ENCODE results near the gene MRPS6.

Gene MRPS6

DNA sequence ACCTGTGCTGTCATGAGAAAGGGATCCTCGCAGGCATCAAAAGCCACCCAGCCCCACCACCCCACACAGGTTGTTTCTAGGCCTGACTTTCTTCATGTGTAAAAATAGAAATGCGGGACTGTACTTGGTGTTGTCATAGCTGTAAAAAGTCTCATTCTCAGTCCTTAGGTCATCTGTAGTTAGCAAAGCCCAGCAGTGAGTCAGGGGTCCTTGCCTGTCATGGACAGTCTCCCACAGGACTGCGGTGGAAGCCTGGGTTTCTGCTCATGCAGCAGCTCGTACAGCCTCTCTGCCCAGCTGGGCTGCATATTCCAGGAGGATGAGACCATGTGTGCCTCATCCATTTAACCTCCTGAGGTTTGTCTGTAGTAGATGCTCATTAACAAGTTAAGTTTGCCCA, 58.2 kb downstream of the MRPS6 start:
- in situ Hi-C loops (cut with MboI; ENCODE audit: low sequenced_read_pairs), result no loop called here

DNA sequence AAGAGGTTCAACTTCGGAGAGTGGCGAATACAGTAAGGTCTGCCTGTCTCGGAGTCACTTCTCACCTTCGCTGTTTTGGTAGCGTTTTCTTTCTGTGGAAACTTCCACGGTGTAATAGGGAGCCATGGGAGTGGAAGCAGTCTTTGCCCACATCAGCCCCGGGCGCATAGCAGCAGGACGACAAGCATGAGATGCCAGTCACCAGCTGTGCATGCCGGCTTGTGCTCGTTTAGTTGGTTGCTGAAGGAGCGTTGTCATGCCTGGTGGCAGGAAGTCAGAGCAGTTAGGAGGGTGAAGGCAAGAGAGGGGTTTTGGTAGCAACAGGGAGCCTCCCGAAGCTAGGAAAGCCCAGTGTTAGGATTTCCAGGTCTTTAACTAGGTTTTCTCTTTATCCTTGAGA, 58.8 kb downstream of the MRPS6 start:
- in situ Hi-C loops (cut with MboI; ENCODE audit: low sequenced_read_pairs), result no loop called here

DNA sequence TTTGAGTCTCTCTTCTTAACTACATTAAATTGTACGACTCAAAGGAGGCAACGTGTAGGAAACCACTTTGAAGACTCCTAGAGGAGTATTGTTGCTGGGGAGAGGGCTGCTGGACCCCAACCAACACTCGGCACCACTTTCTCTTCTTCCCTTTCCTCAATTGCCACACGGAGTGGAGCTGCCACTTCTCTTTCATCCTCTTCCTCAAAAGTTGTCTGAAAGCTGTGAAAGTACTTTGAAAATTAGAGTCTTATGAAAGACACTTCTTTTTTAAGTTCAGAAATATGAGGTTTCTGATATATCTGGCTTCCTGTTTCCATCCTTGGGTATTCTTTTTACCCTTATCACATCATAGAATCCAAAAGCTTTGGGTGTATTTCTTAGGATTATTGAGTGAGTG, 59.5 kb downstream of the MRPS6 start:
- in situ Hi-C loops (cut with MboI; ENCODE audit: low sequenced_read_pairs), result no loop called here

DNA sequence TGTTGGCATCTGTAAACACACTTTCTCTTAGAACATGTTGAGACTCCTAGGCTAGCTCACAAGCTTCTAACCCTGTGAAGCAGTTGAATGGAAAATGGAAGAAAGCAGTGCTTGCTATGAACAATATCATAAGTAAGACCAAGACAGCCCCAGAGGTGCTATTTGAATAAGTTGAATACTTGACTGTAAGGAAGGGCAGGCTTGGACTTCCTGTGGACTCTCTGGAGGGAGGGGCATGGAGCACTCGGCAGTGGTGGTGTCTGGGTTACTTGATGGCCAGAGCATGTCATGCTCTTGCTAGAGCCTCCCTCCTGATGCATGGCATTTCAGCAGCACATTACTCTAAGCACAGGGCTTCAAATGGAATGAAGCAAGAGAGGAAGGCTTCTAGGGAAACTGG, 60.0 kb downstream of the MRPS6 start:
- in situ Hi-C loops (cut with MboI; ENCODE audit: low sequenced_read_pairs), result no loop called here

DNA sequence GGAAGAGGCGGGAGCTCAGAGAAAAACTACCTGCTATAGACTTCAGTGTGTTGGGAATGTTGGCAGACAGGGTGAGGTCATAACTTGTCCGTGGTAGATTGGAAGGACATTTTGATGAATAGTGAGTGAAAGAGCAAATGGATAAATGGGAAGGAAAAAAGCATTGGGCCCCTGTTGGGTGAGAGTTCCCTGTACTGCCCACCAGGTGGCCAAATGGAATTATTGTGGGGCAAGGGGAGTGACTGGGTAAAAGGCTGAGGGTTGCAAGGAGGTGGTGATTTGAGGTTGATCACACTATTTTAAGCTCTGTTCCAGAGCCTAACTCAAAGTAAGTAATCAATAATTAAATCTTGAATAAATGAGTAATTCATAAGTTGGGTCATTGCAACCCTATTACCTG, 60.4 kb downstream of the MRPS6 start:
- in situ Hi-C loops (cut with MboI; ENCODE audit: low sequenced_read_pairs), result no loop called here

DNA sequence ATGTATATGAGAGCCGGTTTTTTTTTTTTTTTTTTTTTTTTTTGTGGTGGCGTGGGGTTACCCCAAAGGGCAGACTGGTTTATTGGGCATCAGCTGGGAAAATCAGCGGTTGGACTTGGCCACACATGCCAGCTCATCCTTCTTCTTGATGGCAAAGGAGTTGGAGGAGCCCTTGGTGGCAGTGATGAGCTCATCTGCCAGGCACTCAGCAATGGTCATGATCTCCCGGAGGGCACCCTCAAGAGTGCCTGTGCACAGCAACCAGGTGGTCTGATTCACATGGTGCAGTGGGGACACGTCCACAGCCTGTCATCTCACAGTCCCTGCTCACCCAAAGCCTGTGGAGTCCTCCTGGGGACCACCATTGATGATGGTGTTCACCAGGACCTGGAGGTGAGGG, 62.0 kb downstream of the MRPS6 start:
- in situ Hi-C loops (cut with MboI; ENCODE audit: low sequenced_read_pairs), result no loop called here

DNA sequence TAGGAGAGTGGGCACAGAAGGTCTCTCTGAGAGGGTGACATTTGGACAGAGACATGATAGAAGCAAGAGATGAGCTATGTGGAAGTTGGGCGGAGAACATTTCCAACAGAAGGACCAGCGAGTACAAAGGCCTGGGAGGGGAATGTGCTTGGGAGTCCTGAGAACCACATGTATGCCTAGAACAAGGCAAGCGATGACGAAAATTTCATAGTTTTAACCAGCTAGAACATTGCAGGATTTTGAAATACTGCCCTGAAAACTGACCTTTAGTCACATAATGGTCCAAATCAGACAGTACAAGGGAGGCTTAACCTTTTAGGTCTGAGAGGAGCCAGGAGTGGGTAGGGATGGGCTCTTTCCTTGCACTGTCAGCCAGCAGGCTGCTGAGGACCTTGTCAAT, 68.0 kb downstream of the MRPS6 start:
- in situ Hi-C loops (cut with MboI; ENCODE audit: low sequenced_read_pairs), result no loop called here

DNA sequence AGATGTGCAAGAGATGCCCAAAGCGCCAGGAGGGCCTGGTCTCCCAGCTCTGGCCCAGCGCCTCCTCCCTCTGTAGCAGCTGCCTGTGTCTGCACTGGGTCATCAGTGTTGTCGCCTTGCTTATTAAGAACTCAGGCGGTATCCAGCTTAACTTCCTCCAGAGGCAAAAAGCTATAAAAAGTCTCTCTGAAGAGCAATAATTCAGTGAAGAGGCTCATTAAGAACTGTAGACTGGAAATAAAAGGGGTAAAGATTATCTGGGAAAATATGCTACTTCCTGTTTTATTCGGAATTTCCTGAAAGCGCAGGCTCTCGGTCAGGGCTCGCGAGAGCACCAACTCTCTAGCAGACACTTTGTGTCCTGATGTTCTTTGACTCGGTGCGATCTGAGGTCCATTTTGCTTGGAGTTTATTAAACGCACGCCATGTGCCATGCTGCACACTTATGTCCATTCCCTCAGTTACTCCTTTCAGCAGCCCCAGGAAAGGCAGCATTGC, 70.4 kb downstream of the MRPS6 start:
- in situ Hi-C loops (cut with MboI; ENCODE audit: low sequenced_read_pairs), result no loop called here

DNA sequence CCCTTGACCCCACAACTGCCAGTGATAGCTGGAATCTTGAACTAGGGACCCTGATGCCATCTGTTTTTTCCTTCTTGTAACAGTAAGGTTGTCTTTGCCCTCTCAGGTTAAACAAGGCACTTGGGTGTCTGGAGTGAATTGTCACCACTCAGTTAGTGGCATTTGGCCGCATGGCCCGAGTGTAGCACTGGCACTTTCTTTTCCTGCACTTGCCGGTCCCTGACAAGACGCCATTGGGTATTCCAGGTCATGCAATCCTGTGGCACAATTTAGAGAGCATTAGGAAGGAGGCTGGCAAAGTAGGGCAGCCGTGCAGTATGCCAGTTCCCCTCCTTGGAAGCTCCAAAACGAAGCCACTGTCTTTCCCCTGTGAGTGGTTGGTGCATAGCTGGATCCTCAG, 70.8 kb downstream of the MRPS6 start:
- in situ Hi-C loops (cut with MboI; ENCODE audit: low sequenced_read_pairs), result no loop called here

DNA sequence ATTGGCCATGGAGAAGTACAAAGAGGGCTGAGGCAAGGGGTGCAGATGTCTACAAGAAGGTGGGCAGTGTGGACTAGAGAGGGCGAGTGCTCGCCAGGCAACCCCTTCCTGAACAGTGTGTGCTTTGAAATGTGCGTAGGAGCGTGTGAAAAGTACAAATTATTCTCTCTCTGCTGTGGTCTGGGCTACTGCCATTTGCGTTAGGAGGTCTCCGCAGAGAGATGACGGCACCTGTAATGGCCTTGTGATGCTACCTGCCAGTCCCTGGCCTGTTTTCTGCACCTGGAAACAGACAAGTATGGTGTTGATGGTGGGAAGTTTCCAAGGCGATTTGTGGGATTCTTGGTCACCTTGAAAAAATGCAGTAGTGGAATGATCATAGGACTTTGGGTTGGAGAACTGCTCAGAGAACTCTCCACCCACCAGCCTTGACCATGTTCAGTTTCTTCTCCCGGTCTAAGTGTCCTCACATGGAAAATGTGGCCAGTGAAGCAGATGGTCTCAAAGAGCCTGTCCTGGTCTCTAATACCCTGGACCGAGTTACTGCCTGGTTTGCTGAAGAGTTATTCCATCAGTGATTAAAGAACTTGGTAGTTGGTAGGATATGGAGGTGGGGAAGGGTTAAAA, 74.5 kb downstream of the MRPS6 start:
- in situ Hi-C loops (cut with MboI; ENCODE audit: low sequenced_read_pairs), result no loop called here

DNA sequence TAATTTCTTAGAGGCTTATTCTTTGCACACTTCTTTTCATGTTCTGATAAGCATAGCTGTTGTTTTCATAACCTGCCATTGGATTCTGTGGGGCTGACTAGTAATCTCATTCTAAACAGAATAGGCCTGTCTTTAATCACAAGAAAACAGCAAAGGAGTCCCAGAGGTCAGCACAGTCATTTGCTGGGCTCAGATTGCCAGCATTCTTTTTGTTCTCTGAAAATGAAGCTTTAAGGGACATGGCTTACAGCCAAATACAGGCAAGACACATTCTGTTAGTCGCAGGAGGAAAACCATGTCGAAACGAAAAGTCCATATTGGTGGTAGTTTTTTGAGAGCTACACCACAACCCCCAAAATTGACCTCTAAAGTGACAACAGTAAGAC, 75.0 kb downstream of the MRPS6 start:
- in situ Hi-C loops (cut with MboI; ENCODE audit: low sequenced_read_pairs), result no loop called here

DNA sequence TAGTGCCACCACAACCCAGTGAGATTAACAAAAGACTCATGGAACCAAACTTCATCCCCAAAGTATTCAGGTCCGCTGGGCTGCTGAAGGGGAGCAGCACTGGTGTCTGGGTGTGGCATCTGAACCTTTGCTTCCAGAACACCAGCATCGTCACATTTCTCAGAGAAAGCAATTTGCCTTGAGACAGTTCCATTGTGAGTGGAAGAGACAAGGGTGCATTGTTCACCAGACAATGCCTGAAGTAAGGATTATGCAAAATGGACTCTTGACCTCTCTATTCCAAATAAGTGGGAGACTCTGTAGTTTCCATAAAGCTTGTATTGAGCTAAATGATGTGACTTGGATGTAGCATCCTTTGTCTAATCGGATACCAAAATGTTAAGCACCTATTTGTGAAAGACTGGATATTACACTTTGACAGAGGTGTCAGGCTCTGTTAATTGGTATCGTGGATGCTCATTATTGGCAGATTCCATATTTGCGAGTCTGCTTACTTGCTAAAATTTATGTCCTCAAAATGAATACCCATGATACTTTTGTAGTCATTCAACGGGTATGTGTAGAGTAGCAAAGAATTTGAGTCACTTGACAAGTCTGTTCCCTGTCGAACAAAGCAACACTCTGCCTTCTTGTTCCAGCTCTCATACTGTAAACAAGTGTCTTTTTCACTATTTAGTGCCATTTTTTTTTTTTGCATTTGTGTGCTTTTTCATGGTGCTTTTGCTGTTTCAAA, 75.6 kb downstream of the MRPS6 start:
- in situ Hi-C loops (cut with MboI; ENCODE audit: low sequenced_read_pairs), result no loop called here

DNA sequence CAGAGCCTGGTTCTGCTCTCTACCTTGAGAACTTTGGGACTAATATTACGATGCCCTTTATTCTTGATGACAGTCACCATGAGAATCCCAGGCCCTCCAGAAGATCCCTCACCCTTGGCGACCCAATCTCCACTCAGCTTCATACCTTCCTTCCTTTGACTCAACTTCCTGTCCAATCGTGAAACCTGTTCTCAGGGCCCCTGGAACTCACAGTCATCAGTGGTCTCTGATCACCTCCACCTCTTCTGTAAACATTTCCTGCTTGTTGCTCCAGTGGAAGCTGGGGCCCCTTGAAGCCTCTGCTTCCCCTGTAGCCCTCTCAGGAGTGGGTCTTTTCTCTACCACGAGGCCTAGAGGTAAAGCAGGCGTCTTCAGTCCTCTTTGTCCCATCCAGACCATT, 79.1 kb downstream of the MRPS6 start:
- in situ Hi-C loops (cut with MboI; ENCODE audit: low sequenced_read_pairs), result no loop called here

DNA sequence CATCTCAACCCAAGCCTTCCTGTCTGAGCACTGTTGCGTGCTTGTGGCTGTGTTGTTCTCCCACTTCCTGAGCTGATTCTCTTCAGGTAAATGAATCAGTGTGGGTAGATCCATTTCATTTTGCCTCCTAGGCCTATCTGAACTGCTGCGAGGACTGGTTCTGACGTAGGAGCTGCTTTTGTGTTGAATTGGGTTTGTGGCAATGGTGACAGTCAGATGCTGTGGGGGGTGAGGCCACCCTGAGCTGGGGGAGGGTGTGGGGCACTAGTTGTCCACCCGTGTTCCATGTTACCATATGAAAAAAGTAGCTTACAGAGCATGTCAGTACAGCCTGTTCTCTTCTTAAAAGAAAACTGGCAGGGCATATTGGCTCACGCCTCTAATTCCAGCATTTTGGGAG, 81.5 kb downstream of the MRPS6 start:
- in situ Hi-C loops (cut with MboI; ENCODE audit: low sequenced_read_pairs), result no loop called here

DNA sequence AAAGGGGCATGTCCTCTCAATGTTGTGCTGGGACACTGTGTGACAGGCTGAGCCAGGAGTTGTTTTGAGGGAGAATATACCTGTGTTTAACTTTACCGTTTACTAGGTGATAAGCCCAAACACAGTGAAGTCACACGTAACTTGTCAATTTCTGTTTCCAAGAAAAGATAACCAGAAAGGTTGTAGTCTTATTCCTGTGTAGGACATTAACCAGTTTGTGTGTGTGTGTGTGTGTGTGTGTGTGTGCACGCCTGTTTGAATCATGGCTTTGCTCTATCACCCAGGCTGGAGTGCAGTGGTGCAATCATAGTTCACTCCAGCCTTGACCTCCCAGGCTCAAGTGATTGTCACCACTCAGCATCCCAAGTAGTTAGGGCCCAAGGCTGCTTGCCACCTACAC, 83.6 kb downstream of the MRPS6 start:
- in situ Hi-C loops (cut with MboI; ENCODE audit: low sequenced_read_pairs), result no loop called here

DNA sequence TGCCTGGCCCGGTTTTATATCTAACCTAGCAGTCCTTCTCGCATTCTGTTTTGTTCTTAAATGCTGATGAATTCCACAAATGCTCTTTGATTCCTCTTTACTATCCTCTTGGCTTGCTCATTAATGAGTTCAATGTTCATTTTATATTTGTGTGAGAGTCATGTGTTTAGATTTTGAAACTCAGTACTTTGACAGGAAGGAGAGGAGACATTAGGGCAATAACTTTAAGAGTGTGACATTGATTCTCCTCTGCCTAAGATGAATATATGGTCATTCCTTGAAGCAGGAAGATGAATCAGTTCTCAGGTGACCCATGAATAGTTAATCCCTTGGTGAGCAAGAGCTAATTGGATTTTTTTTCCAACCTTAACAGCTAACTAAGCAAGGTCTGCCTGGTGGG, 84.1 kb downstream of the MRPS6 start:
- in situ Hi-C loops (cut with MboI; ENCODE audit: low sequenced_read_pairs), result no loop called here

DNA sequence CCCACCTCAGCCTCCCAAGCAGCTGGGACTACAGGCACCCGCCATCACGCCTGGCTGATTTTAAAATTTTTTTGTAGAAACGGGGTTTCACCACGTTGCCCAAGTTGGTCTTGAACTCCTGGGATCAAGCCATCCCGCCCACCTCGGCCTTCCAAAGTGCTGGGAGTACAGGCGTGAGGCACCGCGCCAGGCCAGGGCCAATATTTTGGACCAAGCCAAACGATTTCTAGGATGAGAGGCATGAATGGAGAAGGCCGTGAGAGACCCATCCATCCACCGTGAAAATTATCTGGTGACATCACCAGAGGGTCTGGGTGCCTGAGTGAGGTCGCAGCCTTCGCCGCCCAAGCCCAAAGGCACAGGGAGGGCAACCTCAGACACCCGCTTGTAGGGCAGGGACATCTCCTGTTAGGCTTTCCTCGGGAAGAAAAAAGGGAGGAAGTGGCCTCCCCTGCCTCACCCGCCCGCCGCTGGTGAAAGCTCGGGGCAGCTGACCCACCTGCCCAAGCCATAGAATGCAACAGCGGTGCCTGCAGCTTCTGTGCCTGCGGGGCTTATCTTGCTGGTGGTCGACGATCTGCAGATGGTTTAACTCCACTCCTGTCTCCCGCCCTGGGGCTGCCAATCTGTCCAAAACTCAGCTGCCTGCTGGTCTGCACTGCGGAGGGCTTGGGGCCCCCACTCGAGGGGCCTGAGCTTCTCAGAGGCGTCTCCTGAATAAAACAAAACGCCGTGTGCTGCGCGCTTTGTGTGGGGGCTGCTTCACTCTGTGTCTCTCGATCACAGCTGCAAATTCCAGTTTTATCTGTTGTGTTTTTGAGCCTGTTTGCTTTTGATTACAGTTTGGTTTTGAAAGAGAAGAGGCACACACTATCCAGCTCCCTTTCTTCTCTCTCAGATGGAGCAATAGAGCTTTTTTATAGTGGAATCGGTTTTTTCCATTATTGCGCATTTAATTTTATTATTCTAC, 85.8 kb downstream of the MRPS6 start:
- in situ Hi-C loops (cut with MboI; ENCODE audit: low sequenced_read_pairs), result no loop called here

DNA sequence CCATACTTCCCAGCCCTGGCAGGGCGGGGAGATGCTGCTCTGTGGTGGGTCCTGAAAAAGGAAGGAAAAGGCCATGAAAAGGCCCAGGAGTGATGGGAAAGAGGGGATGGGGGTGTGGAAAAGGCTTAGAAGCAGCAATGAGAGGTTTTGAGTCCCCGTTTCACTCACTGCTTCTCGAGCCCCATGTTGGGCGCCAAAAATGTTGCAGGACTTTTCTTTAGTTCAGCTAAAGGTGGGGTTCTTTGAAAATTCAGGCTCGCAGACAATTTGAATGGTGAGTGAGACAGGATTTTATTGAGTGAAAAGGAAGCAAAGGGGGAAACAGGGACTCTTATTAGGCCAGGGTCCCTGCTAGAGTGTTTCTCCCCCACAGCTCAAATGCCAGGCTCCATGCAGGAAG, 93.1 kb downstream of the MRPS6 start:
- in situ Hi-C loops (cut with MboI; ENCODE audit: low sequenced_read_pairs), result no loop called here

DNA sequence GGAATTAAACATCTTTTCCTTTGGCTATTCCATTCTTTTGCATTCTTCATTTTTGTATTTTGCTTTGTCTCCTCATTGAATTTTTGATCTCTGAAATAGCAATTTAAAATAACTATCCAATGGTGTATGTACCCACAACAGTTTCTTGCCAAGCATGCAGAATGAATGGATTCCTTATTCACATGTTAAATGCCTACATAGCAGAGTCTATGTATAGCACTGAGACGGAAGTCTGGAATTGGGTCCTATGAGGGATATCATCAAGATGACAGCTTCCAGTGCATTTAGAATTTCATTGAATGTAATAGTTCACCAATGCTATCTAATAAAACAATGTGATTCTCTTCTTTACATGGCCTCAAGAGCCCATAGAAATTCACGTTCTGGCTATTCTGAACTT, 97.5 kb downstream of the MRPS6 start:
- in situ Hi-C loops (cut with MboI; ENCODE audit: low sequenced_read_pairs), result no loop called here

DNA sequence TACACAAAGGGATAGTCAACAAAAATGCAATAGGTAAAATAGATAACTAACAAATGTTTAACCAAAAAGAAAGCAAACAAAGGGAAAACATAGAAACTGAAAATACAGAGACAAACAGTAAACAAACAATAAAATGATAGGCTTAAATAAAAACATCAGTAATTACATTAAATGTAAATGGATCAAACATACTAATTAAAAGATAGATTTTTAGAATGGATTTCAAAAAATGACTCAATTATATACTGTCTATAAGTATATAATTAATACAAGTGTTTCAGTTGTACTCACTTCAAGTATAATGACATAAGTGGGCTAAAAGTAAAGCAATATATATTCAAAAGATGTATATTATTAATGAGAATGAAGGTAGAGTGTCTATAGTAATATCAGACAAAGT, 101.1 kb downstream of the MRPS6 start:
- in situ Hi-C loops (cut with MboI; ENCODE audit: low sequenced_read_pairs), result no loop called here

DNA sequence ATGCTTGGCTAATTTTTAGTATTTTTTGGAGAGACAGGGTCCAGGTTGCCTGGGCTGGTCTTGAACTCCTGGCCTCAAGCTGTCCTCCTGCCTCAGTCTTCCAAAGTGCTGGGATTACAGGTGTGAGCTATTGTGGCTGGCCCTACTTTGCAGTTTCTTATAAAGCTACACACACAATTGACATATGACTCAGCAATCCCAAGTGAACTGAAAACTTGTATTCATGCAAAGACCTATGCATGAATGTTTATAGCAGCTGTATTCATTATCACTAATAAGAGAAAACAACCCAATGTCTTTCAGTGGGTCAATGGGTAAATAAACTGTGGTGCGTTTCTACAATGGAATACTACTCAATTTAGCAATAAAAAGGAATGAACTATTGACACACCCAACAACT, 103.1 kb downstream of the MRPS6 start:
- in situ Hi-C loops (cut with MboI; ENCODE audit: low sequenced_read_pairs), result no loop called here
